ENCODE results near the gene PPFIA4. TPM values are rescaled to one million over a fixed set of nuclear protein-coding genes. Genes with fewer than 3 reads are reported as not detected.
"Not testable (repeated sequence)": the region's sequence is repeated elsewhere in the genome, so short reads cannot be mapped to it uniquely, and the experiment has no call there.

PPFIA4 gene
- total and polyA plus RNA-seq, 11 donors, result 11.2 to 50.3 (median 35.5) TPM

DNA sequence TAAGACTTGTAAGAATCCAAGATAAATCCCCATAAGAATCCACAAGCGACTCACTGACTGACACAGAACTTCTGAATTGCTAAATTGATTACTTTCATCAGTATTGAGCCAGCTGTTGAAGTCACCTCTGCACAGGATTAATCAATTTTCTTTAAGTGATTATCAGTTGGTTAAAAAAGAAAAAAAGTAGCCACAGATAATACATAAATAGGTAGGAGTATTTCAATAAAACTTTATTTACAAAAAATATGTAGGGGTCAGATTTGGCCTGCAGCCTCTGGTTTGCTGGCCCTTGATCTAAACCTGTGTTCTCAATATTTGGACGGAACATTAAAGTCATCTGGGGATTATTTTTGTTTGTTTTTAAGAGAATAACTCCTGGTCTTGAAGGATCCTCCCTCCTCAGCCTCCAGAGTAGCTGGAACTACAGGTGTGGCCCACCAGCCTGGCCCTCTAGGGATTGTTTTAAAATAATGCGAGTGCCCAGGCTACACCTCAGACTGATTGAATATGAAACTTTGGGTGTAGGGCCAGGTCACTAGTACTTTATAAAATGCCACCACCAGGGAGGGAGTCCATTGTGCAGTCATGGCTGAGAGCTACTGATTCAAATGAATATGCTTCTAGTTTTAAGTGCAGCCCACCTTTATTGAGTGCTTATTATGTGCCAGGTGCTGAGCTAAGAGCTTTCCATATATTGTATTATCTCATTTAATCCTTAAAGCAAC is 25.9 kb upstream of the PPFIA4 start:
- Histone ChIP-seq H3K36me3 (no peaks in the 10 kb centered on the region), H3K4me3 (no peak overlapping the region), H3K27ac (no peak overlapping the region), H3K27me3 (peaks cover 0 to 13% (median 0%) of the 10 kb centered on the region in 9 donors), H3K9me3 (no peaks in the 10 kb centered on the region), H3K4me1 (peaks cover 0 to 13% (median 0%) of the 10 kb centered on the region in 12 donors)
- 86 to 94% (median 86%) methylated on average over 3 of the region's 3 CpGs for WGBS, 4 donors
- ATAC-seq (no peak), DNase-seq (no peak)
- intact Hi-C loops (cut with DNase I), result loop anchor here in 2 of 10 donors (2.0 to 5.0 kb wide), 2 partner anchors 74 to 78 kb away; partner anchors contain the start of gene KLHL12 (in 1 of the 2)
- TF ChIP-seq POLR2A (IDR thresholded peaks at IDR 0.05), result no peak
- TF ChIP-seq, protein P1, sequence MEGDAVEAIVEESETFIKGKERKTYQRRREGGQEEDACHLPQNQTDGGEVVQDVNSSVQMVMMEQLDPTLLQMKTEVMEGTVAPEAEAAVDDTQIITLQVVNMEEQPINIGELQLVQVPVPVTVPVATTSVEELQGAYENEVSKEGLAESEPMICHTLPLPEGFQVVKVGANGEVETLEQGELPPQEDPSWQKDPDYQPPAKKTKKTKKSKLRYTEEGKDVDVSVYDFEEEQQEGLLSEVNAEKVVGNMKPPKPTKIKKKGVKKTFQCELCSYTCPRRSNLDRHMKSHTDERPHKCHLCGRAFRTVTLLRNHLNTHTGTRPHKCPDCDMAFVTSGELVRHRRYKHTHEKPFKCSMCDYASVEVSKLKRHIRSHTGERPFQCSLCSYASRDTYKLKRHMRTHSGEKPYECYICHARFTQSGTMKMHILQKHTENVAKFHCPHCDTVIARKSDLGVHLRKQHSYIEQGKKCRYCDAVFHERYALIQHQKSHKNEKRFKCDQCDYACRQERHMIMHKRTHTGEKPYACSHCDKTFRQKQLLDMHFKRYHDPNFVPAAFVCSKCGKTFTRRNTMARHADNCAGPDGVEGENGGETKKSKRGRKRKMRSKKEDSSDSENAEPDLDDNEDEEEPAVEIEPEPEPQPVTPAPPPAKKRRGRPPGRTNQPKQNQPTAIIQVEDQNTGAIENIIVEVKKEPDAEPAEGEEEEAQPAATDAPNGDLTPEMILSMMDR (IDR thresholded peaks at IDR 0.05), result no peak

DNA sequence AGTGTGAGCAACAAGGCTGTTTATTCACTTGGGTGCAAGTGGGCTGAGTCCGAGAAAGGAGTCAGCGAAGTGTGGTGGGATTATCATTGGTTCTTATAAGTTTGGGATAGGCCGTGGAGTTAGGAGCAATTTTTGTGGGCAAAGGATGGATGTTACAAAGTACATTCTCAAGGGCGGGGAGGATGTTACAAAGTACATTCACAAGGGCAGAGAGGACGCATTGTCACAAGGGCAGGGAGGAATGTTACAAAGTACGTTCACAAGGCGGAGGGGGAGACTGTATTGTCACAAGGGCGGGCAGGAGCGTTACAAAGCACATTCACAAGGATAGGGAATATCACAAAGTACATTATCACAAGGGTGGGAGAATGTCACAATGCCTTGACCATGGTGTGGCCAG is 24.3 kb upstream of the PPFIA4 start:
- Histone ChIP-seq H3K9me3 (no peaks in the 10 kb centered on the region), H3K27ac (no peak overlapping the region), H3K4me1 (peaks cover 0 to 14% (median 3%) of the 10 kb centered on the region in 12 donors), H3K27me3 (no peaks in the 10 kb centered on the region), H3K4me3 (no peak overlapping the region), H3K36me3 (no peaks in the 10 kb centered on the region)
- WGBS, 4 donors, result 73 to 77% (median 75%) methylated on average over 9 of the region's 9 CpGs
- DNase-seq (no peak), ATAC-seq (no peak)
- intact Hi-C loops (cut with DNase I), result loop anchor here in 2 of 10 donors (2.0 to 5.0 kb wide), 2 partner anchors 75 to 80 kb away; partner anchors contain the start of gene KLHL12 (in 1 of the 2)
- no peak for TF ChIP-seq POLR2A (IDR thresholded peaks at IDR 0.05)
- TF ChIP-seq, protein P1 (IDR thresholded peaks at IDR 0.05), result no peak

DNA sequence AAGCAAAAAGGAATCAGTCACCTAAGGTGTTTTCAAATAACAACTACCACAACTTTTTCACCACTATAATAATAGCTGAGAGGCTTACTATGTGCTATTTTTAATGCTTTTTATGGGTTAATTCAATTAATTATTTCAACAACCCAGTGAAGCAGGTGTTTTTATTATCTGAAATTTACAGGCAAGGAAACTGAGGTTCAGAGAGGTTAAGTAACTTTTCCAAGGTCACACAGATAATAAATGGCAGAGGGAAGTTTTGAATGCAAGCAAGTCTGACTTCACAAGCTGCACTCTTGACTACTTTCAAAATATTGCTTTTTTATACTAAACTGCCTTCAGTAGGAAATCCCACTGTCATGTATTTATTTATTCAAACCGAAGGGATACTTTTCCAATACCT is 23.3 kb upstream of the PPFIA4 start:
- intact Hi-C loops (cut with DNase I), result loop anchor here in 1 of 10 donors (5.0 kb wide), 1 partner anchor 81 kb away; no protein-coding TSS in a partner anchor
- 82 to 89% (median 87%) methylated on average over 1 of the region's 1 CpG for WGBS, 4 donors
- no peak overlapping the region for H3K27ac ChIP-seq

DNA sequence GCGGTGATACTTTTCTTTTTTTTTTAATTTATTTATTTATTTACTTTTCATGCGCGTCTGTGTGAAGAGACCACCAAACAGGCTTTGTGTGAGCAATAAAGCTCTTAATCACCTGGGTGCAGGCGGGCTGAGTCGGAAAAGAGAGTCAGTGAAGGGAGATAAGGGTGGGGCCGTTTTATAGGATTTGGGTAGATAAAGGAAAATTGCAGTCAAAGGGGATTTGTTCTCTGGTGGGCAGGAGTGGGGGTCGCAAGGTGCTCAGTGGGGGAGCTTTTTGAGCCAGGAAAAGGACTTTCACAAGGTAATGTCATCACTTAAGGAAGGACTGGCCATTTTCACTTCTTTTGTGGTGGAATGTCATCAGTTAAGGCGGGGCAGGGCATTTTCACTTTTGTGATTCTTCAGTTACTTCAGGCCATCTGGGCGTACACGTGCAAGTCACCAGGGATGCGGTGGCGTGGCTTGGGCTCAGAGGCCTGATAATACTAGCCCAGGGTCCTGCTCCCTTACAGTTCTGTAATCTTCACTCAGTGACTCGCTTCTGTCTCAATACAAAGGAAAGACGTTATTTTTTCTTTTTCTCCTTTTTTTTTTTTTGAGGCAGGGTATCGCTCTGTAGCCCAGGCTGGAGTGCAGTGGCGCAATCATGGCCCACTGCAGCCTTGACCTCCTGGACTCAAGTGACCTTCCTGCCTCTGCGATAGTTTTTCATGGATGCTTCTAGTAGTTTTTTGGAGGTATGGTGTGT is 20.7 kb upstream of the PPFIA4 start:
- H3K27me3 ChIP-seq, DNase-seq, H3K27ac ChIP-seq, H3K9me3 ChIP-seq, ATAC-seq: not testable (repeated sequence)
- Histone ChIP-seq H3K4me3 (peak overlapping the region in 1 of 12 donors; percentile 96), H3K4me1 (peaks cover 0 to 32% (median 15%) of the 10 kb centered on the region in 12 donors), H3K36me3 (peaks cover 0 to 21% (median 20%) of the 10 kb centered on the region in 9 donors)
- WGBS, 4 donors, result 75 to 84% (median 80%) methylated on average over 17 of the region's 17 CpGs
- intact Hi-C loops (cut with DNase I), result loop anchor here in 4 of 10 donors (2.0 to 5.0 kb wide), 4 partner anchors 21 to 79 kb away; partner anchors contain the start of genes KLHL12 (in 2 of the 4), CYB5R1 (in 1 of the 4) and PPFIA4 (in 1 of the 4)

More for the DNA sequence above, 23.3 kb upstream of the PPFIA4 start:
- Histone ChIP-seq H3K27me3 (no peaks in the 10 kb centered on the region), H3K36me3 (no peaks in the 10 kb centered on the region), H3K4me1 (peaks cover 0 to 15% (median 5%) of the 10 kb centered on the region in 12 donors), H3K4me3 (no peak overlapping the region), H3K9me3 (no peaks in the 10 kb centered on the region)
- no peak for TF ChIP-seq POLR2A (IDR thresholded peaks at IDR 0.05)
- TF ChIP-seq, protein P1 (IDR thresholded peaks at IDR 0.05), result no peak
- no peak for DNase-seq
- ATAC-seq, result no peak
